GM18508 (cell line): Measurements from ENCODE around the gene GLE1.
"Not testable (repeated sequence)": the region's sequence is repeated elsewhere in the genome, so short reads cannot be mapped to it uniquely, and the experiment has no call there.

Experiments used
- ATAC-seq: cut with Tn5 transposase; IDR thresholded peaks from one replicate; pipeline ENCODE4 v1.9.1; 2021; ENCODE audit warnings: moderate number of reproducible peaks; ENCODE audit not compliant: insufficient read depth, unreplicated experiment

GLE1 gene

GRCh38 chr9:128495296-128495695 is 9.2 kb upstream of the GLE1 start:
- no peak for ATAC-seq

GRCh38 chr9:128495804-128496417 is 8.6 kb upstream of the GLE1 start:
- no peak for ATAC-seq

- ATAC-seq = no peak
Observed at GRCh38 chr9:128497824-128498610, 6.5 kb upstream of the GLE1 start.

GRCh38 chr9:128498911-128499310 is 5.6 kb upstream of the GLE1 start:
- ATAC-seq = no peak

- no peak for ATAC-seq
Observed at GRCh38 chr9:128499920-128500319, 4.6 kb upstream of the GLE1 start.

- ATAC-seq = not testable (repeated sequence)
Observed at GRCh38 chr9:128503415-128503825, 1.1 kb upstream of the GLE1 start.

GRCh38 chr9:128503870-128504269 is 649 bp upstream of the GLE1 start:
- ATAC-seq = no peak

GRCh38 chr9:128505414-128505765 is 871 bp downstream of the GLE1 start:
- no peak for ATAC-seq

GRCh38 chr9:128505906-128506305 is 1.4 kb downstream of the GLE1 start:
- ATAC-seq = not testable (repeated sequence)

GRCh38 chr9:128512820-128513219 is 8.3 kb downstream of the GLE1 start:
- ATAC-seq = no peak

GRCh38 chr9:128521956-128522355 is 17.4 kb downstream of the GLE1 start:
- no peak for ATAC-seq

- ATAC-seq = no peak
Observed at GRCh38 chr9:128523199-128523925, 18.8 kb downstream of the GLE1 start.

- no peak for ATAC-seq
Observed at GRCh38 chr9:128526720-128527119, 22.2 kb downstream of the GLE1 start.

- ATAC-seq = no peak
Observed at GRCh38 chr9:128528445-128529160, 24.1 kb downstream of the GLE1 start.

GRCh38 chr9:128529191-128529590 is 24.7 kb downstream of the GLE1 start:
- no peak for ATAC-seq

- ATAC-seq = no peak
Observed at GRCh38 chr9:128532581-128532980, 28.1 kb downstream of the GLE1 start.

GRCh38 chr9:128540634-128541360 is 36.3 kb downstream of the GLE1 start:
- no peak for ATAC-seq

GRCh38 chr9:128546504-128546903 is 42.0 kb downstream of the GLE1 start:
- ATAC-seq = no peak

- ATAC-seq = no peak
Observed at GRCh38 chr9:128548876-128549275, 44.4 kb downstream of the GLE1 start.

GRCh38 chr9:128550226-128550625 is 45.7 kb downstream of the GLE1 start:
- no peak for ATAC-seq
